ENCODE data around the gene CTNNA3. TPM values are rescaled to one million over a fixed set of nuclear protein-coding genes. Genes with fewer than 3 reads are reported as not detected.

Gene CTNNA3
- total RNA-seq, 2 experiments from 2014 or later = 0.30 TPM; not detected in 1

DNA sequence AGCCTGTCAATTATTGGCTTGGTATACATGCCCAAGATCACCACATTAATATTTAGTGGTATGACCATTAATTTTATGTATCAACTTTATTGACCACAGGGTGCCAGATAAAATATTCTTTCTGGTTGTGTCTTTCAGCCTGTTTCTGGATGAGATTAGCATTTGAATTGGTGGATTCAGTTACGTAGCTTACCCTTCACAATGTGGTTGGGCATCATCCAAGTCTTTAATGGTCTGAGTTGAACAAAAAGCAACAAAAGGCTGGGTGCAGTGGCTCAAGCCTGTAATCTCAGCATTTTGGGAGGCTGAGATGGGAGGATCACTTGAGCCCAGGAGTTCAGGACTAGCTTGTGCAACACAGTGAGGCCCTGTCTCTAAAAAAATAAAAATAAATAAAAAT, 1472.3 kb downstream of the CTNNA3 start:
- intact Hi-C loops (cut with DNase I, micrococcal nuclease) = no loop called here

DNA sequence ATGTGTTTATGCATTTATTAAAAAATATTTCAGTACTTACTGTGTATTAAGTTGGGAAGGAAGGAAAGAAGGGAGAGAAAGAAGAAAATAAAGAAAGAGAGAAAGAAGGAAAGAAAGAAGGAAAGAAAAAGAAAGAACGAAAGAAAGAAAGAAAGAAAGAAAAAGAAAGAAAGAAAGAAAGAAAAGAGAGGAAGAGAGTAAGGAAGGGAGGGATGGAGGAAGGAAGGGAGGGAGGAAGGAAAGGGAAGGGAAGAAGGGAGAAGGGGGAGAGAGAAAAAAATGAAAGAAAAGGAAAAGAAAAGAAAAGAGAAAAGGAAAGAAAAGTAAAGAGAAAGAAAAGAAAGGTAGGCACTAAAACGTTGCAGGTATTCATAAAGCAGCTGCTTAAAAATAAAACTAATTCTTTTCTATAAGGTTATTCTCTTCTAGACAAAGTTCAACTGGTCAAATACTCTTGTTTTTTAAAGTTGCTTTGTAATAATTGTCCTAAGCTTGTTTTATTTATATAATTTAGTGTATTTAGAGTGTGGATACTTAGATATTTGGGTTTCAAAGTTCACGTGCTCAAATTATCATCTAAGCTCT, 1473.4 kb downstream of the CTNNA3 start:
- no peak overlapping the region for H3K4me3 Mint-ChIP-seq
- H3K36me3 Mint-ChIP-seq (ENCODE audit: low read depth) = no peaks in the 10 kb centered on the region
- ATAC-seq (no peak), DNase-seq (no peak)
- peaks cover 12% of the 10 kb centered on the region for H3K9me3 Mint-ChIP-seq (ENCODE audit: low read depth)
- POLR2A ChIA-PET = no interaction called here
- intact Hi-C loops (cut with DNase I, micrococcal nuclease) = no loop called here
- no peaks in the 10 kb centered on the region for H3K27me3 Mint-ChIP-seq
- CTCF ChIA-PET = interaction anchor here (0.7 kb wide), 1 partner anchor 27 kb away, joined by 3 read pairs; no protein-coding TSS in a partner anchor
- no peak overlapping the region for H3K27ac Mint-ChIP-seq
- peaks cover 8% of the 10 kb centered on the region for H3K4me1 Mint-ChIP-seq

More for the DNA sequence above, 1472.3 kb downstream of the CTNNA3 start:
- peaks cover 14% of the 10 kb centered on the region for H3K9me3 Mint-ChIP-seq (ENCODE audit: low read depth)
- peaks cover 4% of the 10 kb centered on the region for H3K4me1 Mint-ChIP-seq
- no peak for ATAC-seq
- H3K36me3 Mint-ChIP-seq (ENCODE audit: low read depth) = no peaks in the 10 kb centered on the region
- no peak for DNase-seq
- H3K27ac Mint-ChIP-seq = no peak overlapping the region
- CTCF ChIA-PET = no interaction called here
- H3K27me3 Mint-ChIP-seq = no peaks in the 10 kb centered on the region
- H3K4me3 Mint-ChIP-seq = no peak overlapping the region
- POLR2A ChIA-PET = no interaction called here

- ATAC-seq = peak; percentile 78
- H3K27me3 Mint-ChIP-seq = peaks cover 2% of the 10 kb centered on the region
- peak; percentile 52 for DNase-seq
- CTCF ChIA-PET = no interaction called here
- POLR2A ChIA-PET = no interaction called here
- H3K9me3 Mint-ChIP-seq (ENCODE audit: low read depth) = peaks cover 5% of the 10 kb centered on the region
- no peak overlapping the region for H3K27ac Mint-ChIP-seq
- intact Hi-C loops (cut with DNase I, micrococcal nuclease) = no loop called here
- H3K4me3 Mint-ChIP-seq = no peak overlapping the region
- no peaks in the 10 kb centered on the region for H3K36me3 Mint-ChIP-seq (ENCODE audit: low read depth)
- peaks cover 8% of the 10 kb centered on the region for H3K4me1 Mint-ChIP-seq
These were observed 1476.9 kb downstream of the CTNNA3 start for GRCh38 chr10:66218981-66219587.

DNA sequence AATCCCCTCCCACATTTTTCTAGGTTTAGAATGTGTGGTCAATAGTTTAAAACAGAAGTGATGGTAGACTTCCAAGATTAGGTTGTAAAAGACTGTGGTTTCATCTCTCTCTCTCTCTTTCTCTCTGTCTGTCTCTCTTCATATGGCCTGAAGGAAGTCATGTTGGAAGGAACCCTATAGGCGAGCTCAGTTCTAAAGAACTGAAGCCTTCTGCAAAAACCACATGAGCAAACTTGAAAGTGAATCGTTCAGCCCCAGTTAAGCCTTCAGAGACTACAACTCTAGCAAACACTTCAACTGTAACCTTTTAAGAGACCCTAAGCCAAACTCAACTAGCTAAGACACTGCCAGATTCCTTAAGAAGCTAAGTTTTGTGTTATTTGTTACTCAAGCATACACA, 1477.7 kb downstream of the CTNNA3 start:
- H3K27ac Mint-ChIP-seq = no peak overlapping the region
- DNase-seq (no peak), ATAC-seq (peak; percentile 69)
- ChIA-PET POLR2A (no interaction called here), CTCF (no interaction called here)
- peaks cover 2% of the 10 kb centered on the region for H3K27me3 Mint-ChIP-seq
- intact Hi-C loops (cut with DNase I, micrococcal nuclease) = no loop called here
- no peaks in the 10 kb centered on the region for H3K36me3 Mint-ChIP-seq (ENCODE audit: low read depth)
- no peak overlapping the region for H3K4me3 Mint-ChIP-seq
- H3K9me3 Mint-ChIP-seq (ENCODE audit: low read depth) = peaks cover 5% of the 10 kb centered on the region
- H3K4me1 Mint-ChIP-seq = peaks cover 8% of the 10 kb centered on the region

DNA sequence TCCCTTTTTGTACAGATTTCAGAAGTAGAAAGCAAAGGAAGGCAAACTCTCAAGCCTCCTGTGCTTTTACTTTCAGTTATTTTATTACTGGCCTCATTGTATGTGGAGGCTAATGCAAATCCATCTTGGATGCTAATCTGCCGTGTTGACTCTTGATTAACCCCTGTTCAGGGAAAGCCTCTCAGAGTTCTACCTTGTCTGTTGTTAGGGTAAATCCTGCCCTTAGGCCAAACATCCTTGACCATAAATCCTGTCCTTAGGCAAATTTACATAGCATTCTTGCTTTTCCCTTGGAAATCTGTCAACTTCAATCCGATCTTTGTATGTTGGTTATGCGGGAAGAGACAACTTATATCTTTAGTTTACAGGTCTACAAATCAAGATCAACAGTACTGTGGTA, 1480.1 kb downstream of the CTNNA3 start:
- Mint-ChIP-seq H3K4me3 (no peak overlapping the region), H3K9me3 (ENCODE audit: low read depth) (peaks cover 5% of the 10 kb centered on the region), H3K27ac (no peak overlapping the region), H3K36me3 (ENCODE audit: low read depth) (no peaks in the 10 kb centered on the region), H3K27me3 (peaks cover 2% of the 10 kb centered on the region), H3K4me1 (peaks cover 8% of the 10 kb centered on the region)
- ChIA-PET CTCF (no interaction called here), POLR2A (no interaction called here)
- intact Hi-C loops (cut with DNase I, micrococcal nuclease) = no loop called here
- ATAC-seq (no peak), DNase-seq (no peak)

DNA sequence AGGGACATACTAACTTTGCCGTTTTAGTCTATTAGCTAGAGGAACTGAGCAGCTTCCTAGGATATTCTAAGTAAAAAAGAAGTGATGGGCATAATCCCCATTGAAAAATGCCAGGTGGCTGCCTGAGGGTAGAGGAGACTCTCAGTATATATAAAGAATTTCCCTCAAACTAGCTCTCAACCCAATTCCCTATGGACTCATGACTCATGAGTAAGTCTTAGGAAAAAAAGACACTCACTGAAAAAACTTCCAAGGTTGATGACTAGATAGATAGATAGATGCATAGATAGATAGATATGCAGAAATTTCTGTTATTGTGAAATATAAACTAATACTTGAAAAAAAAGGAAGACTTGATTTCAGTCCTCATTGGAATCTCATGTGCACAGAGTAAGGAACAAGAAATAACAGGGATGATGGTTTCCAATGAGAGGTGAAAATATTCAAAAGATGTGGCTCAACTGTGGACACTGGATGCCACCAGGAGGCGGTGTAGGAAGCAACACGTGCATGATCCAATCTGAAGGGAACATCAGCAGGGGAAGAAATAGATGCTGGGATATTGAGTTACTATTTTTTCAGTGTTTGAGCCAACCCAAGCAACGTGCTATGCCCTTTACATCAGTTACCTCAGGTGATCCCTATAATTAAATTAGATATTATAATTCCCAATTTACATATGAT, 1481.1 kb downstream of the CTNNA3 start:
- no peak overlapping the region for H3K4me3 Mint-ChIP-seq
- ChIA-PET CTCF (no interaction called here), POLR2A (no interaction called here)
- peak; percentile 18 for DNase-seq
- intact Hi-C loops (cut with DNase I, micrococcal nuclease) = no loop called here
- peaks cover 5% of the 10 kb centered on the region for H3K9me3 Mint-ChIP-seq (ENCODE audit: low read depth)
- no peaks in the 10 kb centered on the region for H3K36me3 Mint-ChIP-seq (ENCODE audit: low read depth)
- H3K27ac Mint-ChIP-seq = no peak overlapping the region
- no peak for ATAC-seq
- H3K27me3 Mint-ChIP-seq = peaks cover 2% of the 10 kb centered on the region
- peaks cover 8% of the 10 kb centered on the region for H3K4me1 Mint-ChIP-seq

GRCh38 chr10:66209025-66209424, 1487.0 kb downstream of the CTNNA3 start:
- H3K4me3 Mint-ChIP-seq = no peak overlapping the region
- DNase-seq = no peak
- ChIA-PET POLR2A (no interaction called here), CTCF (no interaction called here)
- H3K4me1 Mint-ChIP-seq = no peaks in the 10 kb centered on the region
- no peak overlapping the region for H3K27ac Mint-ChIP-seq
- no peaks in the 10 kb centered on the region for H3K9me3 Mint-ChIP-seq (ENCODE audit: low read depth)
- intact Hi-C loops (cut with DNase I, micrococcal nuclease) = no loop called here
- H3K36me3 Mint-ChIP-seq (ENCODE audit: low read depth) = no peaks in the 10 kb centered on the region
- H3K27me3 Mint-ChIP-seq = no peaks in the 10 kb centered on the region
- ATAC-seq = no peak

- POLR2A ChIA-PET = no interaction called here
- Mint-ChIP-seq H3K9me3 (ENCODE audit: low read depth) (no peaks in the 10 kb centered on the region), H3K36me3 (ENCODE audit: low read depth) (no peaks in the 10 kb centered on the region), H3K4me3 (no peak overlapping the region), H3K4me1 (no peaks in the 10 kb centered on the region), H3K27ac (no peak overlapping the region), H3K27me3 (no peaks in the 10 kb centered on the region)
- DNase-seq (no peak), ATAC-seq (no peak)
- intact Hi-C loops (cut with DNase I, micrococcal nuclease) = no loop called here
- CTCF ChIA-PET = interaction anchor here (1.5 kb wide), 1 partner anchor 25 kb away, joined by 5 read pairs; no protein-coding TSS in a partner anchor
These were observed 1491.2 kb downstream of the CTNNA3 start for GRCh38 chr10:66204838-66205237.

DNA sequence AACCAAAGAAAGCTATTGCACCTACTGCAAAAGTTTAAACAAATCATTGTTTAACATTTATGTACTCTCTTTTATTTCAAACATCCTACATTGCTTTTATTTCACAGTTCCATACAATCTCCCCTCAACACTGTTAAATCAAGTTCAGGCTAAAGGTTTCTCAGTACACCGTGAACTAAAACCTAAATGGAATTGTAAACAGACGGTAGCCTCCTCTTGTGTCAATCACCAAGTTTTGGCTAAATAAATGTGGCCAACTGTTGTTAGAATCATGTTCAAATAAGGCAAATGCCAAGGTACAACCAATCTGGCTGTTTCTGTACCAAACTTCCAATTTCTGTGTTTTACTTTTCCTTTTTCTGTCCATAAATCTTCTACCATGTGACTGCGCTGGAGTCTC, 1493.9 kb downstream of the CTNNA3 start:
- no peak for DNase-seq
- POLR2A ChIA-PET = no interaction called here
- intact Hi-C loops (cut with DNase I, micrococcal nuclease) = no loop called here
- Mint-ChIP-seq H3K4me1 (no peaks in the 10 kb centered on the region), H3K27ac (no peak overlapping the region), H3K36me3 (ENCODE audit: low read depth) (no peaks in the 10 kb centered on the region), H3K27me3 (no peaks in the 10 kb centered on the region), H3K9me3 (ENCODE audit: low read depth) (no peaks in the 10 kb centered on the region), H3K4me3 (no peak overlapping the region)
- CTCF ChIA-PET = no interaction called here
- ATAC-seq = no peak

DNA sequence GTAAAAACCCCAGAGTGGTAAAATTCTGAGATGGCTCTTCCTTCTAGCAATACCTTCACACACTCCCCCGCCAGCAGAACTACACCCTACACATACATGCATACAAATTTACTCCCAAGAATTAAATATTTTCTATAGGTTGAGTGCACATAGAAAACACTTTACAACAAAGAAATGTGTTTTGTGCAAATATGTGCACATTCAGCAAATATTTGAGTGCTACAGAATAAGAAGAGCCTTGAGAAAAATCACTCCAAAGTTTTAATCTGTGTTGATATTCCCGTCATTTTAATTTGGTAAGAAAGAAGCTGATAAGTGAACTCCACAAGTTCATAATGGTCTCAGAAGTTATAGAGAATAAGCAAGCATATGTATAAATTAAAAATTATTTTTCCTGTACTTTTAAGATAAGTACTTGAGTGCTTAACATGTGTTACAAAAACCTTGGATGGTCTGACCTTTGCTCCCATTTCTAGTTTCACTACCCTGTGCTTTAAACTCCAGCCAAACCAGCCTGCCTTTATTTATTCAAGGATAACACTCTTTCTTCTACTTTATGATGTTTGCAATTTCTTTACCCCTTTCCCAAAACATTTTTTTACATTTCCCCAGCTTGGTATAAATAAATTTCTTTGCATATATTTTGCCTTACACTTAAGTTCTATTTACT, 1503.7 kb downstream of the CTNNA3 start:
- Mint-ChIP-seq H3K4me1 (no peaks in the 10 kb centered on the region), H3K27ac (no peak overlapping the region), H3K27me3 (no peaks in the 10 kb centered on the region), H3K4me3 (no peak overlapping the region), H3K36me3 (ENCODE audit: low read depth) (no peaks in the 10 kb centered on the region), H3K9me3 (ENCODE audit: low read depth) (no peaks in the 10 kb centered on the region)
- DNase-seq (no peak), ATAC-seq (no peak)
- POLR2A ChIA-PET = no interaction called here
- CTCF ChIA-PET = interaction anchor here (0.6 kb wide), 1 partner anchor 1248 kb away, joined by 3 read pairs; no protein-coding TSS in a partner anchor
- intact Hi-C loops (cut with DNase I, micrococcal nuclease) = no loop called here

GRCh38 chr10:66190413-66190812, 1505.6 kb downstream of the CTNNA3 start:
- Mint-ChIP-seq H3K9me3 (ENCODE audit: low read depth) (no peaks in the 10 kb centered on the region), H3K4me3 (no peak overlapping the region), H3K36me3 (ENCODE audit: low read depth) (no peaks in the 10 kb centered on the region), H3K27ac (no peak overlapping the region), H3K27me3 (no peaks in the 10 kb centered on the region), H3K4me1 (no peaks in the 10 kb centered on the region)
- ATAC-seq (no peak), DNase-seq (no peak)
- intact Hi-C loops (cut with DNase I, micrococcal nuclease) = no loop called here
- ChIA-PET CTCF (no interaction called here), POLR2A (no interaction called here)

GRCh38 chr10:66189271-66189670, 1506.7 kb downstream of the CTNNA3 start:
- DNase-seq = no peak
- Mint-ChIP-seq H3K4me3 (no peak overlapping the region), H3K27me3 (no peaks in the 10 kb centered on the region), H3K27ac (no peak overlapping the region), H3K4me1 (no peaks in the 10 kb centered on the region), H3K9me3 (ENCODE audit: low read depth) (no peaks in the 10 kb centered on the region), H3K36me3 (ENCODE audit: low read depth) (no peaks in the 10 kb centered on the region)
- intact Hi-C loops (cut with DNase I, micrococcal nuclease) = no loop called here
- ChIA-PET CTCF (interaction anchor here (0.6 kb wide), 1 partner anchor 76 kb away, joined by 3 read pairs; no protein-coding TSS in a partner anchor), POLR2A (no interaction called here)
- ATAC-seq = no peak

Measured in activated CD4-positive, alpha-beta T cell treated with anti-CD3 and anti-CD28 coated beads for 36 hours (primary cell).